OCI-LY1 (cell line): ENCODE results near the gene S100A14.

Source experiments
- H2AFZ ChIP-seq: fragments of 200-600 bp; sonication (generic), shearing (Covaris generic); 2 replicates; pipeline ENCODE4 v1.6.0; 2014; ENCODE audit warnings: antibody characterized with exemption, mild to moderate bottlenecking, low read length
- H3F3A ChIP-seq: fragments of 200-600 bp; sonication (generic), shearing (Covaris generic); 2 replicates; pipeline ENCODE4 v1.6.0; 2014; ENCODE audit warnings: mild to moderate bottlenecking, antibody characterized with exemption, low read length, moderate library complexity; ENCODE audit not compliant: insufficient read depth
- H3K27ac ChIP-seq: fragments of 200-600 bp; sonication (generic); 2 replicates; pipeline ENCODE4 v1.5.1; 2014; ENCODE audit warnings: low read length, mixed run types, mild to moderate bottlenecking, low read depth; ENCODE audit not compliant: poor library complexity, severe bottlenecking
- H3K27me3 ChIP-seq: fragments of 200-600 bp; sonication (generic); 2 replicates; pipeline ENCODE4 v1.6.0; 2014; ENCODE audit warnings: antibody characterized with exemption, mild to moderate bottlenecking, low read length, moderate library complexity; ENCODE audit not compliant: insufficient read depth
- H3K36me3 ChIP-seq: fragments of 200-600 bp; sonication (generic); 2 replicates; pipeline ENCODE4 v1.6.1; 2014; ENCODE audit warnings: mild to moderate bottlenecking, antibody characterized with exemption, low read length, moderate library complexity, mixed read lengths; ENCODE audit not compliant: insufficient read depth
- H3K4me1 ChIP-seq: fragments of 200-600 bp; sonication (generic); 2 replicates; pipeline ENCODE4 v1.5.1; 2014; ENCODE audit warnings: mild to moderate bottlenecking, low read length, moderate library complexity; ENCODE audit not compliant: insufficient read depth, severe bottlenecking
- H3K4me2 ChIP-seq: fragments of 200-600 bp; sonication (generic), shearing (Covaris generic); 2 replicates; pipeline ENCODE4 v1.6.1; 2014; ENCODE audit warnings: low read length
- H3K4me3 ChIP-seq: fragments of 200-600 bp; sonication (generic); 2 replicates; pipeline ENCODE4 v1.5.1; 2014; ENCODE audit warnings: low read length, low read depth, mild to moderate bottlenecking, mixed read lengths; ENCODE audit not compliant: poor library complexity, severe bottlenecking
- H3K79me2 ChIP-seq: fragments of 200-600 bp; shearing (Covaris generic); 2 replicates; pipeline ENCODE4 v1.6.1; 2016; ENCODE audit warnings: mixed run types, low read length, mixed read lengths; ENCODE audit not compliant: insufficient read depth
- H3K9ac ChIP-seq: fragments of 200-600 bp; sonication (generic), shearing (Covaris generic); 2 replicates; pipeline ENCODE4 v1.6.1; 2014; ENCODE audit warnings: mild to moderate bottlenecking, low read length, mixed read lengths
- H3K9me2 ChIP-seq: fragments of 200-600 bp; sonication (generic), shearing (Covaris generic); 2 replicates; pipeline ENCODE4 v1.6.1; 2014; ENCODE audit warnings: low read depth, mild to moderate bottlenecking, low read length, mixed read lengths
- H3K9me3 ChIP-seq: fragments of 200-600 bp; shearing (Covaris generic); 2 replicates; pipeline ENCODE4 v1.6.1; 2014; ENCODE audit warnings: low read length, mixed read lengths
- H4K20me1 ChIP-seq: fragments of 200-600 bp; sonication (generic), shearing (Covaris generic); 2 replicates; pipeline ENCODE4 v1.6.0; 2016; ENCODE audit warnings: mild to moderate bottlenecking, low read length; ENCODE audit not compliant: insufficient read depth
- CTCF ChIP-seq: fragments of 200-600 bp; sonication (generic), shearing (Covaris generic); IDR thresholded peaks from 2 replicates; pipeline ENCODE4 v1.5.1; 2017; ENCODE audit warnings: mild to moderate bottlenecking, antibody characterized with exemption, low read length, moderate library complexity, mixed read lengths
- EZH2 ChIP-seq: fragments of 200-600 bp; sonication (generic), shearing (Covaris generic); IDR thresholded peaks from 2 replicates; pipeline ENCODE4 v1.8.0; 2017; ENCODE audit warnings: borderline replicate concordance, mixed run types, mild to moderate bottlenecking, antibody characterized with exemption, low read length, moderate library complexity, mixed read lengths

The S100A14 gene

DNA sequence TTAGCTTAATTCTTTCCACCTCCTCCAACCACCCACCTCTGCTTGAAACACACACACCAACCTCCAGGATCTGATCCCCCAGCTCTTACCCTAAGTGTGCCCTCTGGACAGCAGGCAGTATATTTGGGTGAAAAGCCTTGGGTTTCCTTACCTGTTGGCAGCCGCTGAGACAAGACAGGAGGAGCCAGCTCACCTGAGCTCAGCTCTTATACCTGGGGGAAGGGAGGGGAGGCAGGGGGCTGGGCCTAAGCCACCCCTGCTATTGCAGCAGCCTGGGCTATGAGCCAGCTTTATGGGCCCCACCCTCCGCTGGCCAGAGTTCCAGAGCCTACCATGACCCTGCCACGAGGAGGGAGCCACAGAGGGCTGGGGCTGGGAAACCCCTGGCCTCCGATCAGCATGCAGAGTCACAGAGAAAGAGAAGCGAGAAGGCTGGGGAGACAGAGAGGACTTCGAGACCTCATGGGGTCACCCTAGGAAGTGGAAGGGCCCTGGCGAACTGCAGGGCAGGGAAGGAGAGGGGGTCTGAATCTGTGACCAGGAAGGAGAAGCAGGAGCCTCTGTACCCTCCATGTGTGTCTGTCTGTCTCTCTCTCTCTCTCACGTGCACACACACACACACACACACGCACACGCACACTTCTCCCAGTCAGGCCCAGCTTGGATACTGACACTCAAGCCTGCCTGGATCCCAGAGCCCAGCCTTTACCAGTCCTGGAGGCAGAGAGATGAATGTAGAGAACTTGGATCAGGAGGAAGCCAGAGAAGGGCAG lies at the start of gene S100A14:
S100A14 (minus strand) TSS at position 182 of the 773 bp plus-strand sequence. CDS start 467 bp downstream, outside the sequence.
- TF ChIP-seq CTCF (no peak), EZH2 (no peak)

DNA sequence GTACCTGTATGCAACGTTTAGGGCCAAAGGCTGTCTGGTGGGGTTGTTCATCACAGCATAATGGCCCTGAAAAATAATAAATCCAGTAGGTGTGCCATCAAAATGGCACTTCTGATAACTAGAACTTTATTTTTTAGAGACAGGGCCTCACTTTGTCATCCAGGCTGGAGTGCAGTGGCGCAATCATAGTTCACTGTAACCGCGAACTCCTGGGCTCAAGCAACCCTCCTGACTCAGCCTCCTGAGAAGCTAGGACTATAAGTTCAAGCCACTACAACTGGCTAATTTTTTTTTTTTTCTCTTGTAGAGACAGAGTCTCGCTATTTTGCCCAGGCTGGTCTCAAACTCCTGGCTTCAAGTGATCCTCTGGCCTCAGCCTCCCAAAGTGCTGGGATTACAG lies 47.1 kb upstream of the S100A14 start:
- no peaks in the 10 kb centered on the region for H3K27me3 ChIP-seq
- H2AFZ ChIP-seq: no peak overlapping the region
- no peaks in the 10 kb centered on the region for H3K9me2 ChIP-seq
- H3K27ac ChIP-seq: no peak overlapping the region
- no peak overlapping the region for H3K4me3 ChIP-seq
- H3F3A ChIP-seq: peaks cover 3% of the 10 kb centered on the region; the same call in 1 of the 2 replicates
- 0 out of 2 replicates have a peak, but pooled peaks cover 7% of the 10 kb centered on the region for H3K79me2 ChIP-seq
- H4K20me1 ChIP-seq: no peaks in the 10 kb centered on the region
- no peak overlapping the region for H3K9ac ChIP-seq
- TF ChIP-seq CTCF: no peak
- TF ChIP-seq EZH2: no peak
- peaks cover 13% of the 10 kb centered on the region for H3K4me1 ChIP-seq
- peaks cover 77% of the 10 kb centered on the region for H3K36me3 ChIP-seq
- H3K9me3 ChIP-seq: no peaks in the 10 kb centered on the region
- H3K4me2 ChIP-seq: no peak overlapping the region

More for the DNA sequence above, at the start of gene S100A14:
- no peaks in the 10 kb centered on the region for H3K9me2 ChIP-seq
- H3K4me1 ChIP-seq: no peaks in the 10 kb centered on the region
- no peaks in the 10 kb centered on the region for H4K20me1 ChIP-seq
- no peak within 1 kb of the TSS for H3K4me3 ChIP-seq
- H3K9ac ChIP-seq: no peak within 1 kb of the TSS
- no peak within 1 kb of the TSS for H2AFZ ChIP-seq
- H3K27ac ChIP-seq: no peak within 1 kb of the TSS
- no peaks in the 10 kb centered on the region for H3K27me3 ChIP-seq
- no peaks in the 10 kb centered on the region for H3K9me3 ChIP-seq
- H3F3A ChIP-seq: no peaks in the 10 kb centered on the region
- no peak within 1 kb of the TSS for H3K4me2 ChIP-seq
- H3K36me3 ChIP-seq: no peaks in the 10 kb centered on the region; the same call in 1 of the 2 replicates
- H3K79me2 ChIP-seq: no peaks in the 10 kb centered on the region

GRCh38 chr1:153662269-153662668 lies 46.1 kb upstream of the S100A14 start:
- Histone ChIP-seq H3K36me3 (peaks cover 67% of the 10 kb centered on the region), H3K9me2 (no peaks in the 10 kb centered on the region), H3K27me3 (no peaks in the 10 kb centered on the region), H3K27ac (no peak overlapping the region), H2AFZ (no peak overlapping the region), H3K9me3 (no peaks in the 10 kb centered on the region), H4K20me1 (no peaks in the 10 kb centered on the region), H3F3A (peaks cover 3% of the 10 kb centered on the region; the same call in 1 of the 2 replicates), H3K4me3 (no peak overlapping the region), H3K4me2 (no peak overlapping the region), H3K79me2 (0 out of 2 replicates have a peak, but pooled peaks cover 7% of the 10 kb centered on the region), H3K9ac (no peak overlapping the region), H3K4me1 (peaks cover 17% of the 10 kb centered on the region)
- TF ChIP-seq CTCF (no peak), EZH2 (no peak)
